H1 (cell line): ENCODE measurements around the gene ZRANB1. TPM values are rescaled to one million over a fixed set of nuclear protein-coding genes. Genes with fewer than 3 reads are reported as not detected.

Experiments used
- CTCF ChIA-PET: fragments of 300-600 bp; sonication (Branson Sonifier 250); formaldehyde crosslinking; loops from one replicate; lab custom pipeline; 2021; ENCODE audit not compliant: partially characterized antibody; lab: Charles Lee
- POLR2A ChIA-PET: fragments of 300-600 bp; sonication (Branson Sonifier 250); formaldehyde crosslinking; loops from one replicate; lab custom pipeline; 2021; ENCODE audit warnings: inconsistent platforms; ENCODE audit not compliant: partially characterized antibody; lab: Charles Lee
- DNase-seq, 2 experiments: peaks; one replicate each; pipeline versions ENCODE4 v3.0.0 to v3.0.0-alpha.2; 2010 to 2022; ENCODE audit warnings: low spot score in 2 of 2, low read depth in 1 of 2, mixed read lengths in 1 of 2
- FAIRE-seq: peaks from 2 replicates; lab custom pipeline; 2011; peaks lifted over from hg19 to GRCh38; lab: Jason Lieb, UNC
- H2AFZ ChIP-seq: 2 replicates; pipeline ENCODE4 v1.8.1; 2012; ENCODE audit warnings: low read length, inconsistent platforms
- H2AK5ac ChIP-seq: 2 replicates; pipeline ENCODE4 v1.6.1; 2013; ENCODE audit warnings: low read depth, low read length
- H2BK120ac ChIP-seq: replicated peaks from 2 replicates; pipeline ENCODE3; 2013; ENCODE audit warnings: low read depth, low read length, inconsistent platforms
- H2BK12ac ChIP-seq: 2 replicates; pipeline ENCODE4 v1.6.1; 2013; ENCODE audit warnings: low read depth, low read length
- H2BK15ac ChIP-seq: 2 replicates; pipeline ENCODE4 v1.6.1; 2013; ENCODE audit warnings: low read length
- H2BK20ac ChIP-seq: 2 replicates; pipeline ENCODE4 v1.6.1; 2013; ENCODE audit warnings: low read length
- H2BK5ac ChIP-seq: 2 replicates; pipeline ENCODE4 v1.6.1; 2013; ENCODE audit warnings: low read depth, low read length
- H3K14ac ChIP-seq: 2 replicates; pipeline ENCODE4 v1.6.1; 2013; ENCODE audit warnings: inconsistent platforms; ENCODE audit not compliant: insufficient read length
- H3K18ac ChIP-seq: 2 replicates; pipeline ENCODE4 v1.6.1; 2013; ENCODE audit warnings: low read length; ENCODE audit errors: extremely low read depth
- H3K23ac ChIP-seq: 2 replicates; pipeline ENCODE4 v1.6.1; 2013; ENCODE audit warnings: inconsistent platforms; ENCODE audit not compliant: insufficient read length
- H3K23me2 ChIP-seq: 2 replicates; pipeline ENCODE4 v1.6.1; 2013; ENCODE audit warnings: low read depth, low read length
- H3K27ac ChIP-seq: 2 replicates; pipeline ENCODE4 v1.6.1; 2011; ENCODE audit warnings: low read depth, low read length, inconsistent platforms
- H3K27me3 ChIP-seq, 4 experiments: replicated peaks in 1 of 4; 1 replicate in 1 of 4; 2 replicates in 3 of 4; pipeline versions ENCODE4 v1.6.1 to v1.8.1; 2011 to 2013; ENCODE audit warnings: low read length in 3 of 4, mild to moderate bottlenecking in 3 of 4, inconsistent platforms in 2 of 4, mixed read lengths in 2 of 4, moderate library complexity in 1 of 4; ENCODE audit not compliant: control insufficient read depth in 3 of 4, insufficient read depth in 3 of 4; ENCODE audit errors: extremely low read depth in 1 of 4
- H3K36me3 ChIP-seq, 4 experiments: 2 replicates each; pipeline versions ENCODE4 v1.6.1 to v1.8.1; 2011 to 2013; ENCODE audit warnings: mild to moderate bottlenecking in 4 of 4, low read length in 3 of 4, moderate library complexity in 2 of 4, control low read depth in 1 of 4, inconsistent platforms in 1 of 4; ENCODE audit not compliant: insufficient read depth in 4 of 4, control insufficient read depth in 2 of 4
- H3K4ac ChIP-seq: replicated peaks from 2 replicates; pipeline ENCODE3; 2013; ENCODE audit warnings: low read length, low read depth, mixed read lengths, inconsistent platforms; ENCODE audit not compliant: insufficient read length
- H3K4me1 ChIP-seq, 4 experiments: replicated peaks in 1 of 4; 1 replicate in 1 of 4; 2 replicates in 3 of 4; pipeline versions ENCODE4 v1.6.1 to v1.8.1; 2011 to 2013; ENCODE audit warnings: low read length in 3 of 4, inconsistent platforms in 2 of 4, mixed read lengths in 1 of 4; ENCODE audit not compliant: insufficient read depth in 4 of 4, control insufficient read depth in 3 of 4
- H3K4me2 ChIP-seq, 2 experiments: 2 replicates each; pipeline versions ENCODE4 v1.6.1 to v1.8.1; 2011 to 2013; ENCODE audit warnings: low read depth in 2 of 2, low read length in 2 of 2, control low read depth in 1 of 2, inconsistent platforms in 1 of 2, mild to moderate bottlenecking in 1 of 2; ENCODE audit not compliant: insufficient read depth in 1 of 2
- H3K4me3 ChIP-seq, 4 experiments: fragments of 200-600, 300-600 bp in 1 of 4; sonication (generic), shearing (Covaris generic), sonication (Bioruptor Twin) in 1 of 4; 2 replicates each; pipeline versions ENCODE4 v1.5.1 to v1.8.1; 2011 to 2016; ENCODE audit warnings: low read length in 4 of 4, low read depth in 3 of 4, control low read depth in 2 of 4, inconsistent platforms in 2 of 4, mild to moderate bottlenecking in 2 of 4, mixed read lengths in 1 of 4, moderate library complexity in 1 of 4; ENCODE audit not compliant: insufficient read depth in 2 of 4; ENCODE audit errors: extremely low read depth in 1 of 4
- H3K56ac ChIP-seq: replicated peaks from 2 replicates; pipeline ENCODE3; 2013; ENCODE audit warnings: low read depth, mild to moderate bottlenecking, mixed read lengths, low read length, inconsistent platforms; ENCODE audit not compliant: insufficient read length
- H3K79me1 ChIP-seq: 2 replicates; pipeline ENCODE4 v1.6.1; 2013; ENCODE audit warnings: low read depth, low read length, control low read depth
- H3K79me2 ChIP-seq, 2 experiments: 2 replicates each; pipeline versions ENCODE4 v1.6.1 to v1.8.1; 2012 to 2013; ENCODE audit warnings: low read length in 2 of 2, mild to moderate bottlenecking in 2 of 2, inconsistent platforms in 1 of 2; ENCODE audit not compliant: insufficient read depth in 2 of 2, control insufficient read depth in 1 of 2
- H3K9ac ChIP-seq, 4 experiments: replicated peaks in 1 of 4; 1 replicate in 1 of 4; 2 replicates in 3 of 4; pipeline versions ENCODE4 v1.6.1 to v1.8.1; 2011 to 2013; ENCODE audit warnings: low read depth in 3 of 4, low read length in 3 of 4, control low read depth in 2 of 4, mild to moderate bottlenecking in 2 of 4, moderate library complexity in 2 of 4, inconsistent platforms in 1 of 4; ENCODE audit errors: extremely low read depth in 1 of 4
- H3K9me3 ChIP-seq, 2 experiments: 2 replicates each; pipeline versions ENCODE4 v1.6.1 to v1.8.1; 2012 to 2013; ENCODE audit warnings: mild to moderate bottlenecking in 2 of 2, moderate library complexity in 2 of 2, control low read depth in 1 of 2, inconsistent platforms in 1 of 2, low read depth in 1 of 2, low read length in 1 of 2, mixed read lengths in 1 of 2; ENCODE audit not compliant: insufficient read depth in 2 of 2
- H4K20me1 ChIP-seq, 2 experiments: replicated peaks in 1 of 2; 2 replicates each; pipeline versions ENCODE3 to v1.8.1; 2011 to 2013; ENCODE audit warnings: inconsistent platforms in 2 of 2, low read length in 2 of 2, mild to moderate bottlenecking in 1 of 2; ENCODE audit not compliant: insufficient read depth in 2 of 2, control insufficient read depth in 1 of 2
- H4K5ac ChIP-seq: 2 replicates; pipeline ENCODE4 v1.6.1; 2013; ENCODE audit warnings: low read length, low read depth, mixed read lengths, inconsistent platforms; ENCODE audit not compliant: insufficient read length
- H4K8ac ChIP-seq: 2 replicates; pipeline ENCODE4 v1.8.0; 2013; ENCODE audit warnings: mild to moderate bottlenecking, moderate library complexity, low read length, inconsistent platforms; ENCODE audit not compliant: insufficient read depth; ENCODE audit errors: extremely low read depth
- H4K91ac ChIP-seq: replicated peaks from 2 replicates; pipeline ENCODE3; 2013; ENCODE audit warnings: low read length, mixed read lengths, inconsistent platforms; ENCODE audit not compliant: insufficient read length
- BACH1 ChIP-seq: IDR thresholded peaks from 2 replicates; pipeline ENCODE4 v1.6.1; 2012; ENCODE audit warnings: low read length, improper control_type of control experiment
- POLR2AphosphoS5 ChIP-seq: IDR thresholded peaks from 2 replicates; pipeline ENCODE4 v1.6.1; 2011; ENCODE audit warnings: low read depth, low read length
- RBBP5 ChIP-seq: IDR thresholded peaks from 2 replicates; pipeline ENCODE4 v1.7.1; 2012; ENCODE audit warnings: low read depth, mild to moderate bottlenecking, inconsistent platforms, low read length, moderate library complexity, borderline replicate concordance
- TAF7 ChIP-seq: optimal IDR thresholded peaks from 2 replicates; pipeline ENCODE3; 2011; ENCODE audit warnings: low read depth, mild to moderate bottlenecking, inconsistent platforms, low read length, moderate library complexity, borderline replicate concordance
- TBP ChIP-seq: IDR thresholded peaks from 2 replicates; pipeline ENCODE4 v1.6.1; 2011; ENCODE audit warnings: low read depth, low read length, improper control_type of control experiment
- WGBS, 2 experiments: shearing (Covaris generic) in 1 of 2; methylation state at CpG; one replicate each; pipeline versions ENCODE4 v1.1.6 to v1.1.7; 2013 to 2015; ENCODE audit warnings: low lambda C conversion rate in 2 of 2, mixed read lengths in 2 of 2, inconsistent platforms in 1 of 2, low coverage in 1 of 2, missing lambda C conversion rate in 1 of 2; ENCODE audit not compliant: insufficient replicate concordance in 2 of 2, insufficient coverage in 1 of 2, insufficient read length in 1 of 2; ENCODE audit errors: extremely low coverage in 1 of 2, missing lambda C conversion rate in 1 of 2; 5-methylcytosine and 5-hydroxymethylcytosine counted together
- polyA plus RNA-seq, 7 experiments: library from polyadenylated mRNA; depleted of rRNA in 3 of 7; stranded (reverse) in 5 of 7; unstranded in 2 of 7; fragments of >200 nt in 5 of 7; fragments of 200-250 nt in 2 of 7; gene quantifications; 1 replicate in 5 of 7; 2 replicates in 1 of 7; 4 replicates in 1 of 7; pipeline versions ENCODE4 v1.2.1 to v1.2.3, GENCODE V29; 2011 to 2013; ENCODE audit warnings: missing spikeins in 2 of 7, mixed read lengths in 2 of 7
- total RNA-seq: library from RNA; stranded (reverse); fragmentation: NEBNext Ultra II Directional; extraction: Animal tissue kit (Norgen Biotek cat#: 25700); gene quantifications from 2 replicates; pipeline ENCODE4 v1.2.1, GENCODE V29; 2021

The ZRANB1 gene
- total and polyA plus RNA-seq, 2 of the 8 experiments (the other 6 are each of a cell fraction or from before 2014, with no cell fraction given): 6.1 to 19.9 TPM

- no peak for FAIRE-seq
- Histone ChIP-seq H3K4ac (no peak overlapping the region), H3K36me3 (peaks cover 4 to 43% (median 19%) of the 10 kb centered on the region in 4 experiments; a peak in 7 of 8 replicates), H3K9ac (no peak overlapping the region), H2AFZ (no peak overlapping the region), H3K4me2 (no peak overlapping the region), H2BK20ac (no peak overlapping the region), H2BK5ac (no peak overlapping the region), H3K9me3 (peaks cover 10 to 14% of the 10 kb centered on the region in 2 experiments; a peak in 3 of 4 replicates), H3K79me2 (peaks cover 2 to 100% of the 10 kb centered on the region in 2 experiments; a peak in 3 of 4 replicates), H2BK120ac (no peak overlapping the region), H3K4me3 (no peak overlapping the region), H2AK5ac (no peak overlapping the region), H4K8ac (no peak overlapping the region), H4K5ac (no peak overlapping the region), H3K79me1 (peaks cover 48% of the 10 kb centered on the region), H3K27ac (no peak overlapping the region), H4K91ac (no peak overlapping the region)
- CTCF ChIA-PET: interaction anchor here (0.8 to 1.4 kb wide), 7 partner anchors 8 to 205 kb away, joined by 3 to 6 read pairs (median 3); no protein-coding TSS in a partner anchor
- TF ChIP-seq TBP (no peak), POLR2AphosphoS5 (no peak), RBBP5 (no peak), TAF7 (no peak), BACH1 (no peak)
- TF ChIP-seq, all 59 proteins: peak for 0
- no peak overlapping the region for H2BK15ac ChIP-seq
- no peak overlapping the region for H2BK12ac ChIP-seq
- H3K23ac ChIP-seq: no peak overlapping the region
- no peak for DNase-seq
- POLR2A ChIA-PET: interaction anchor here (0.9 kb wide), 1 partner anchor 15 kb away, joined by 3 read pairs; no protein-coding TSS in a partner anchor
- no peak overlapping the region for H3K14ac ChIP-seq
- no peak overlapping the region for H3K56ac ChIP-seq
- no peaks in the 10 kb centered on the region for H3K27me3 ChIP-seq
- H4K20me1 ChIP-seq: peaks cover 31 to 34% of the 10 kb centered on the region in 2 experiments
- no peak overlapping the region for H3K18ac ChIP-seq
- peaks cover 0 to 2% (median under 1%) of the 10 kb centered on the region in 4 experiments; a peak in 3 of 7 replicates for H3K4me1 ChIP-seq
- WGBS, 2 experiments: 90% methylated on average over 12 of the region's 12 CpGs; no CpG with 5 or more reads in 1 of the 2 experiments
- H3K23me2 ChIP-seq: no peaks in the 10 kb centered on the region
These were observed 75.8 kb downstream of the ZRANB1 start for GRCh38 chr10:125017547-125018298.
